ENCODE results near the gene TRIM10.
A peak's percentile ranks its signal among the peaks of the same experiment; 100 is the strongest.

Gene TRIM10

DNA sequence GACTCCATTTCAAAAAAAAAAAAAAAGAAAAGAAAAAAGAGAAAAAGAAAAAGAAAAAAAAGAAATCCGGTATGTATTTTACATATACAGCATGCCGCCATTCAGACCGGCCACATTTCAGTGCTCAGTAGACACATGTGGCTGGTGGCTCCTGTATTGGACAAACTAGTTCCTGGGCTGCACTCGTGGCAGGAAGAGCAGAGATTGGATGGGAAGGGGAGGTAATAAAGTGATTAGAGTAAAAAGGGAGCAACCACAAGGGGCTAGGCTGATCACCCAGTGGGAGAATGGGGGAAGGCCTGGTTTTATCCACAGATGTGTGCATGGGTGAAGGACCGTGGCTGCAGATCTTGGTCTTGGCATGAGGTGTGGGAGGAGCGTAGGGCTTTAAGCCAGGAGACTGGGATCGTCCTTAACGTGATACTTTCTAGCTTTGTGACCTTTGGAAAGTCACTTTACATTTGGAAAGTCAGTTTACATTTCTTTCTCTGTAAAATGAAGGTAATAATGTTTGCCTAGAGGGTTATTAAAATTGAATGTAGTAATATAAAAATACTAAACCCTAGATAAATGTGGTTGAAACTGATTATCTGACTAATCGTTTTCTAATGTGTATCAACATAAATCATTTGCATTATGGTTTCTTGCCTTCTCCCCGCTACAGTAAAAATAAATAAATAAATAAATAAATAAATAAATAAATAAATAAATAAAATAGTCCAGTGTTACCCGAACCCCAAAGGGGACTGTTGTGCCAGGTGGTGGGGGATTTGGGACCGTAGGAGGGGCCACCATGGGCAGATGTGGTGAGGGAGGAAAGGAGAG, 1.5 kb upstream of the TRIM10 start (continued):
- TF ChIP-seq, protein P1, sequence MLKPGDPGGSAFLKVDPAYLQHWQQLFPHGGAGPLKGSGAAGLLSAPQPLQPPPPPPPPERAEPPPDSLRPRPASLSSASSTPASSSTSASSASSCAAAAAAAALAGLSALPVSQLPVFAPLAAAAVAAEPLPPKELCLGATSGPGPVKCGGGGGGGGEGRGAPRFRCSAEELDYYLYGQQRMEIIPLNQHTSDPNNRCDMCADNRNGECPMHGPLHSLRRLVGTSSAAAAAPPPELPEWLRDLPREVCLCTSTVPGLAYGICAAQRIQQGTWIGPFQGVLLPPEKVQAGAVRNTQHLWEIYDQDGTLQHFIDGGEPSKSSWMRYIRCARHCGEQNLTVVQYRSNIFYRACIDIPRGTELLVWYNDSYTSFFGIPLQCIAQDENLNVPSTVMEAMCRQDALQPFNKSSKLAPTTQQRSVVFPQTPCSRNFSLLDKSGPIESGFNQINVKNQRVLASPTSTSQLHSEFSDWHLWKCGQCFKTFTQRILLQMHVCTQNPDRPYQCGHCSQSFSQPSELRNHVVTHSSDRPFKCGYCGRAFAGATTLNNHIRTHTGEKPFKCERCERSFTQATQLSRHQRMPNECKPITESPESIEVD (tag by site-specific recombination; IDR thresholded peaks at IDR 0.05), result no peak
- no peak for TF ChIP-seq ZNF843 (tag by site-specific recombination; IDR thresholded peaks at IDR 0.05)
- TF ChIP-seq ZNF558 (tag by site-specific recombination; IDR thresholded peaks at IDR 0.05), result peak; percentile 94
- TF ChIP-seq ZFP37 (tag by site-specific recombination; IDR thresholded peaks at IDR 0.05), result peak; percentile 99
- TF ChIP-seq GLI4 (tag by site-specific recombination; IDR thresholded peaks at IDR 0.05), result no peak
- peak; percentile 24; the same call in 1 of the 2 replicates for TF ChIP-seq TSHZ1 (tag by site-specific recombination; IDR thresholded peaks at IDR 0.05; ENCODE audit: borderline replicate concordance)
- TF ChIP-seq ZSCAN30 (tag by site-specific recombination; IDR thresholded peaks at IDR 0.05), result no peak
- peak; percentile 64; the same call in 1 of the 2 replicates for TF ChIP-seq SP3 (tag by site-specific recombination; IDR thresholded peaks at IDR 0.05)
- TF ChIP-seq ZNF571 (tag by site-specific recombination; IDR thresholded peaks at IDR 0.05), result no peak
- TF ChIP-seq, protein P2, sequence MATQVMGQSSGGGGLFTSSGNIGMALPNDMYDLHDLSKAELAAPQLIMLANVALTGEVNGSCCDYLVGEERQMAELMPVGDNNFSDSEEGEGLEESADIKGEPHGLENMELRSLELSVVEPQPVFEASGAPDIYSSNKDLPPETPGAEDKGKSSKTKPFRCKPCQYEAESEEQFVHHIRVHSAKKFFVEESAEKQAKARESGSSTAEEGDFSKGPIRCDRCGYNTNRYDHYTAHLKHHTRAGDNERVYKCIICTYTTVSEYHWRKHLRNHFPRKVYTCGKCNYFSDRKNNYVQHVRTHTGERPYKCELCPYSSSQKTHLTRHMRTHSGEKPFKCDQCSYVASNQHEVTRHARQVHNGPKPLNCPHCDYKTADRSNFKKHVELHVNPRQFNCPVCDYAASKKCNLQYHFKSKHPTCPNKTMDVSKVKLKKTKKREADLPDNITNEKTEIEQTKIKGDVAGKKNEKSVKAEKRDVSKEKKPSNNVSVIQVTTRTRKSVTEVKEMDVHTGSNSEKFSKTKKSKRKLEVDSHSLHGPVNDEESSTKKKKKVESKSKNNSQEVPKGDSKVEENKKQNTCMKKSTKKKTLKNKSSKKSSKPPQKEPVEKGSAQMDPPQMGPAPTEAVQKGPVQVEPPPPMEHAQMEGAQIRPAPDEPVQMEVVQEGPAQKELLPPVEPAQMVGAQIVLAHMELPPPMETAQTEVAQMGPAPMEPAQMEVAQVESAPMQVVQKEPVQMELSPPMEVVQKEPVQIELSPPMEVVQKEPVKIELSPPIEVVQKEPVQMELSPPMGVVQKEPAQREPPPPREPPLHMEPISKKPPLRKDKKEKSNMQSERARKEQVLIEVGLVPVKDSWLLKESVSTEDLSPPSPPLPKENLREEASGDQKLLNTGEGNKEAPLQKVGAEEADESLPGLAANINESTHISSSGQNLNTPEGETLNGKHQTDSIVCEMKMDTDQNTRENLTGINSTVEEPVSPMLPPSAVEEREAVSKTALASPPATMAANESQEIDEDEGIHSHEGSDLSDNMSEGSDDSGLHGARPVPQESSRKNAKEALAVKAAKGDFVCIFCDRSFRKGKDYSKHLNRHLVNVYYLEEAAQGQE (tag by site-specific recombination; IDR thresholded peaks at IDR 0.05), result peak; percentile 89
- no peak for TF ChIP-seq ZNF521 (tag by site-specific recombination; IDR thresholded peaks at IDR 0.05)
- TF ChIP-seq, protein P3, sequence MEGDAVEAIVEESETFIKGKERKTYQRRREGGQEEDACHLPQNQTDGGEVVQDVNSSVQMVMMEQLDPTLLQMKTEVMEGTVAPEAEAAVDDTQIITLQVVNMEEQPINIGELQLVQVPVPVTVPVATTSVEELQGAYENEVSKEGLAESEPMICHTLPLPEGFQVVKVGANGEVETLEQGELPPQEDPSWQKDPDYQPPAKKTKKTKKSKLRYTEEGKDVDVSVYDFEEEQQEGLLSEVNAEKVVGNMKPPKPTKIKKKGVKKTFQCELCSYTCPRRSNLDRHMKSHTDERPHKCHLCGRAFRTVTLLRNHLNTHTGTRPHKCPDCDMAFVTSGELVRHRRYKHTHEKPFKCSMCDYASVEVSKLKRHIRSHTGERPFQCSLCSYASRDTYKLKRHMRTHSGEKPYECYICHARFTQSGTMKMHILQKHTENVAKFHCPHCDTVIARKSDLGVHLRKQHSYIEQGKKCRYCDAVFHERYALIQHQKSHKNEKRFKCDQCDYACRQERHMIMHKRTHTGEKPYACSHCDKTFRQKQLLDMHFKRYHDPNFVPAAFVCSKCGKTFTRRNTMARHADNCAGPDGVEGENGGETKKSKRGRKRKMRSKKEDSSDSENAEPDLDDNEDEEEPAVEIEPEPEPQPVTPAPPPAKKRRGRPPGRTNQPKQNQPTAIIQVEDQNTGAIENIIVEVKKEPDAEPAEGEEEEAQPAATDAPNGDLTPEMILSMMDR (tag by site-specific recombination; IDR thresholded peaks at IDR 0.05), result no peak
- TF ChIP-seq, protein P4, sequence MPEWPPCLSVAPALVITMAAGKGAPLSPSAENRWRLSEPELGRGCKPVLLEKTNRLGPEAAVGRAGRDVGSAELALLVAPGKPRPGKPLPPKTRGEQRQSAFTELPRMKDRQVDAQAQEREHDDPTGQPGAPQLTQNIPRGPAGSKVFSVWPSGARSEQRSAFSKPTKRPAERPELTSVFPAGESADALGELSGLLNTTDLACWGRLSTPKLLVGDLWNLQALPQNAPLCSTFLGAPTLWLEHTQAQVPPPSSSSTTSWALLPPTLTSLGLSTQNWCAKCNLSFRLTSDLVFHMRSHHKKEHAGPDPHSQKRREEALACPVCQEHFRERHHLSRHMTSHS (tag by site-specific recombination; IDR thresholded peaks at IDR 0.05), result no peak
- TF ChIP-seq ZNF830 (tag by site-specific recombination; IDR thresholded peaks at IDR 0.05; ENCODE audit: low read depth), result no peak
- no peak for TF ChIP-seq KLF1 (tag by site-specific recombination; IDR thresholded peaks at IDR 0.05)
- TF ChIP-seq ZNF510 (tag by site-specific recombination; IDR thresholded peaks at IDR 0.05; ENCODE audit: insufficient replicate concordance), result peak; percentile 89
- TF ChIP-seq ZNF596 (tag by site-specific recombination; IDR thresholded peaks at IDR 0.05), result no peak
- TF ChIP-seq ZNF707 (tag by site-specific recombination; IDR thresholded peaks at IDR 0.05), result no peak
- TF ChIP-seq ZNF610 (tag by site-specific recombination; IDR thresholded peaks at IDR 0.05; ENCODE audit: borderline replicate concordance), result peak; percentile 55; the same call in 1 of the 2 replicates
- no peak for TF ChIP-seq ZNF777 (tag by site-specific recombination; IDR thresholded peaks at IDR 0.05; ENCODE audit: borderline replicate concordance)
- TF ChIP-seq ZNF555 (tag by site-specific recombination; conservative IDR thresholded peaks at IDR 0.05), result peak; percentile 100
- peak; percentile 31; the same call in 1 of the 2 replicates for TF ChIP-seq ZNF585B (tag by site-specific recombination; IDR thresholded peaks at IDR 0.05)
- TF ChIP-seq ZNF239 (tag by site-specific recombination; IDR thresholded peaks at IDR 0.05), result no peak
- TF ChIP-seq TCF7L2 (IDR thresholded peaks at IDR 0.05; ENCODE audit: borderline replicate concordance, low read depth, low read length), result no peak
- TF ChIP-seq YY1 (tag by site-specific recombination; IDR thresholded peaks at IDR 0.05), result no peak
- TF ChIP-seq ZNF10 (tag by site-specific recombination; IDR thresholded peaks at IDR 0.05), result peak; percentile 14; the same call in 1 of the 2 replicates
- TF ChIP-seq KLF7 (tag by site-specific recombination; IDR thresholded peaks at IDR 0.05; ENCODE audit: borderline replicate concordance), result peak; percentile 82; the same call in 1 of the 2 replicates
- TF ChIP-seq ZNF132 (tag by site-specific recombination; IDR thresholded peaks at IDR 0.05; ENCODE audit: borderline replicate concordance), result no peak
